NCI-H2196 (cell line): ENCODE measurements around the gene CFHR1.
"Not testable (repeated sequence)": the region's sequence is repeated elsewhere in the genome, so short reads cannot be mapped to it uniquely, and the experiment has no call there.

Experiments
- DNase-seq: peaks from one replicate; lab custom pipeline; 2025; ENCODE audit not compliant: unreplicated experiment; lab: John Stamatoyannopoulos, UW

CFHR1 gene

GRCh38 chr1:196819531-196819930, at the start of gene CFHR1:
Gene CFHR1, plus strand, starts transcription at chr1:196819731. Its CDS starts 114 bp downstream, at chr1:196819845.
- DNase-seq: not testable (repeated sequence)

- DNase-seq: not testable (repeated sequence)
Measured at GRCh38 chr1:196769823-196770222, 49.7 kb upstream of the CFHR1 start.

- no peak for DNase-seq
Measured at GRCh38 chr1:196773713-196774112, 45.8 kb upstream of the CFHR1 start.

- DNase-seq: no peak
Measured at GRCh38 chr1:196774175-196774574, 45.4 kb upstream of the CFHR1 start.

- no peak for DNase-seq
Measured at GRCh38 chr1:196774603-196775002, 44.9 kb upstream of the CFHR1 start, which contains the start of gene CFHR3. Gene CFHR3, plus strand, starts transcription at chr1:196774840. Its CDS starts 47 bp downstream, at chr1:196774887.

- DNase-seq: no peak
Measured at GRCh38 chr1:196777603-196778002, 41.9 kb upstream of the CFHR1 start.

- no peak for DNase-seq
Measured at GRCh38 chr1:196779093-196779492, 40.4 kb upstream of the CFHR1 start.

- DNase-seq: not testable (repeated sequence)
Measured at GRCh38 chr1:196791252-196791651, 28.3 kb upstream of the CFHR1 start.

- DNase-seq: not testable (repeated sequence)
Measured at GRCh38 chr1:196794103-196794502, 25.4 kb upstream of the CFHR1 start.

- DNase-seq: no peak
Measured at GRCh38 chr1:196797891-196798290, 21.6 kb upstream of the CFHR1 start.

GRCh38 chr1:196801920-196802319, 17.6 kb upstream of the CFHR1 start:
- not testable (repeated sequence) for DNase-seq

- no peak for DNase-seq
Measured at GRCh38 chr1:196808529-196809235, 10.8 kb upstream of the CFHR1 start.

GRCh38 chr1:196817442-196817841, 2.1 kb upstream of the CFHR1 start:
- DNase-seq: not testable (repeated sequence)

- DNase-seq: peak; percentile 2
Measured at GRCh38 chr1:196827860-196828259, 8.3 kb downstream of the CFHR1 start.

- DNase-seq: not testable (repeated sequence)
Measured at GRCh38 chr1:196849613-196850492, 30.3 kb downstream of the CFHR1 start.

- DNase-seq: no peak
Measured at GRCh38 chr1:196856053-196856452, 36.5 kb downstream of the CFHR1 start.

- DNase-seq: no peak
Measured at GRCh38 chr1:196857188-196857587, 37.7 kb downstream of the CFHR1 start.

GRCh38 chr1:196858811-196859210, 39.3 kb downstream of the CFHR1 start:
- no peak for DNase-seq

- no peak for DNase-seq
Measured at GRCh38 chr1:196860323-196860884, 40.9 kb downstream of the CFHR1 start.

GRCh38 chr1:196861429-196861828, 41.9 kb downstream of the CFHR1 start:
- DNase-seq: no peak

GRCh38 chr1:196866974-196867373, 47.4 kb downstream of the CFHR1 start:
- no peak for DNase-seq

GRCh38 chr1:196873385-196873784, 53.9 kb downstream of the CFHR1 start:
- DNase-seq: no peak
